Stimulated activated CD4-positive, alpha-beta T cell treated with anti-CD3 and anti-CD28 coated beads, Interleukin-12 subunit alpha, Interleukin-12 subunit beta, amount 100 ng/mL, for 24 hours (primary cell): ENCODE data around the gene TSHZ2.
"Not testable (repeated sequence)": the region's sequence is repeated elsewhere in the genome, so short reads cannot be mapped to it uniquely, and the experiment has no call there.

Source experiments
- DNase-seq, 2 experiments: peaks; one replicate each; pipeline ENCODE4 v3.0.0-alpha.2; 2020; ENCODE audit warnings: low read depth in 2 of 2

TSHZ2 gene

GRCh38 chr20:53342429-53342828 is 370.3 kb downstream of the TSHZ2 start:
- DNase-seq: no peak

- no peak for DNase-seq
Measured at GRCh38 chr20:53343448-53343847, 371.3 kb downstream of the TSHZ2 start.

GRCh38 chr20:53344891-53345290 is 372.7 kb downstream of the TSHZ2 start:
- no peak for DNase-seq

- DNase-seq: no peak
Measured at GRCh38 chr20:53345536-53346334, 373.6 kb downstream of the TSHZ2 start.

- no peak for DNase-seq
Measured at GRCh38 chr20:53346335-53346648, 374.1 kb downstream of the TSHZ2 start.

GRCh38 chr20:53349730-53350129 is 377.6 kb downstream of the TSHZ2 start:
- DNase-seq: no peak

GRCh38 chr20:53352727-53353440 is 380.7 kb downstream of the TSHZ2 start:
- no peak for DNase-seq

GRCh38 chr20:53354314-53354713 is 382.2 kb downstream of the TSHZ2 start:
- DNase-seq: no peak

- no peak for DNase-seq
Measured at GRCh38 chr20:53355790-53356189, 383.6 kb downstream of the TSHZ2 start.

- DNase-seq: no peak
Measured at GRCh38 chr20:53359425-53359824, 387.3 kb downstream of the TSHZ2 start.

- no peak for DNase-seq
Measured at GRCh38 chr20:53360852-53361251, 388.7 kb downstream of the TSHZ2 start.

- no peak for DNase-seq
Measured at GRCh38 chr20:53362736-53363135, 390.6 kb downstream of the TSHZ2 start.

- no peak for DNase-seq
Measured at GRCh38 chr20:53364646-53365045, 392.5 kb downstream of the TSHZ2 start.

GRCh38 chr20:53365076-53365475 is 392.9 kb downstream of the TSHZ2 start:
- DNase-seq: no peak

- no peak for DNase-seq
Measured at GRCh38 chr20:53365539-53366075, 393.4 kb downstream of the TSHZ2 start.

GRCh38 chr20:53366928-53367327 is 394.8 kb downstream of the TSHZ2 start:
- DNase-seq: not testable (repeated sequence)

GRCh38 chr20:53369871-53370270 is 397.7 kb downstream of the TSHZ2 start:
- no peak for DNase-seq

- DNase-seq: no peak
Measured at GRCh38 chr20:53370345-53370961, 398.3 kb downstream of the TSHZ2 start.

GRCh38 chr20:53371216-53371615 is 399.1 kb downstream of the TSHZ2 start:
- no peak for DNase-seq

GRCh38 chr20:53376021-53376420 is 403.9 kb downstream of the TSHZ2 start:
- no peak for DNase-seq

- DNase-seq: no peak
Measured at GRCh38 chr20:53379014-53379832, 407.1 kb downstream of the TSHZ2 start.

- no peak for DNase-seq
Measured at GRCh38 chr20:53379833-53380120, 407.6 kb downstream of the TSHZ2 start.
